K562 (cell line): ENCODE data around the gene CBFA2T3. TPM values are rescaled to one million over a fixed set of nuclear protein-coding genes. Genes with fewer than 3 reads are reported as not detected.

ENCODE experiments used
- ATAC-seq: fragments of 200-7000 bp; cut with Tn5 transposase; 3 replicates; pipeline ENCODE4 v1.9.1; 2020; ENCODE audit warnings: moderate library complexity
- BruUV-seq: library from RNA; stranded (reverse); fragments of 400-500 nt; replicated peaks from 2 replicates; lab custom pipeline; 2021; lab: Mats Ljungman, UMichigan
- CTCF ChIA-PET: fragments of 300-600 bp; formaldehyde crosslinking; extraction: SDS; loops from one replicate; lab custom pipeline; 2021; ENCODE audit warnings: low intra/inter-chr PET ratio; lab: Yijun Ruan, JAX
- POLR2A ChIA-PET: fragments of 300-600, 350-650 bp; sonication (Branson Sonifier 250); formaldehyde crosslinking; extraction: SDS; loops from one replicate; lab custom pipeline; 2021; ENCODE audit warnings: antibody characterized with exemption, inconsistent platforms; lab: Yijun Ruan, JAX
- DNase-seq, 4 experiments: peaks; one replicate each; pipeline versions ENCODE4 v3.0.0 to v3.0.0-alpha.2; 2011 to 2018; ENCODE audit warnings: low spot score in 3 of 4, mixed read lengths in 3 of 4; ENCODE audit errors: extremely low read depth in 1 of 4
- FAIRE-seq: peaks from 2 replicates; lab custom pipeline; 2011; peaks lifted over from hg19 to GRCh38; lab: Jason Lieb, UNC
- H2AFZ ChIP-seq: 2 replicates; pipeline ENCODE4 v1.6.0; 2011; ENCODE audit warnings: low read depth, low read length, control low read depth, inconsistent platforms
- H3K27ac ChIP-seq: fragments of 200-600 bp; 3 replicates; pipeline ENCODE4 v1.8.0; 2011; ENCODE audit warnings: low read depth, mild to moderate bottlenecking, control low read depth, inconsistent platforms, low read length, moderate library complexity, mixed read lengths; ENCODE audit errors: extremely low read depth
- H3K27me3 ChIP-seq, 2 experiments: fragments of 300-600 bp in 1 of 2; 2 replicates in 1 of 2; 3 replicates in 1 of 2; pipeline versions ENCODE4 v1.6.0 to v1.8.0; 2011; ENCODE audit warnings: inconsistent platforms in 2 of 2, low read length in 2 of 2, mild to moderate bottlenecking in 1 of 2, mixed read lengths in 1 of 2, moderate library complexity in 1 of 2; ENCODE audit not compliant: control insufficient read depth in 2 of 2, insufficient read depth in 2 of 2
- H3K36me3 ChIP-seq: fragments of 300-600 bp; 3 replicates; pipeline ENCODE4 v1.8.0; 2011; ENCODE audit warnings: mild to moderate bottlenecking, low read length, inconsistent platforms; ENCODE audit not compliant: control insufficient read depth, insufficient read depth
- H3K4me1 ChIP-seq, 2 experiments: fragments of 200-600 bp in 1 of 2; replicated peaks in 1 of 2; 2 replicates in 1 of 2; 3 replicates in 1 of 2; pipeline versions ENCODE4 v1.5.1 to v1.8.0; 2011; ENCODE audit warnings: inconsistent platforms in 2 of 2, low read length in 2 of 2, mild to moderate bottlenecking in 1 of 2, mixed read lengths in 1 of 2, moderate library complexity in 1 of 2; ENCODE audit not compliant: control insufficient read depth in 2 of 2, insufficient read depth in 2 of 2
- H3K4me2 ChIP-seq: 2 replicates; pipeline ENCODE4 v1.6.1; 2011; ENCODE audit warnings: low read length, control low read depth, inconsistent platforms, mixed read lengths; ENCODE audit not compliant: insufficient read depth
- H3K4me3 ChIP-seq: fragments of 200-600 bp; sonication (generic), shearing (Covaris generic); 2 replicates; pipeline ENCODE4 v1.5.1; 2016; ENCODE audit warnings: control low read depth, inconsistent platforms
- H3K79me2 ChIP-seq: fragments of 200-600 bp; 3 replicates; pipeline ENCODE4 v1.8.0; 2011; ENCODE audit warnings: low read length, inconsistent platforms; ENCODE audit not compliant: control insufficient read depth, insufficient read depth
- H3K9ac ChIP-seq, 2 experiments: 2 replicates each; pipeline versions ENCODE4 v1.6.0 to v1.6.1; 2011; ENCODE audit warnings: low read depth in 2 of 2, low read length in 2 of 2, control low read depth in 1 of 2, inconsistent platforms in 1 of 2, mild to moderate bottlenecking in 1 of 2, mixed read lengths in 1 of 2; ENCODE audit not compliant: insufficient read depth in 1 of 2
- H3K9me1 ChIP-seq: one replicate; pipeline ENCODE4 v1.6.0; 2011; ENCODE audit warnings: inconsistent platforms, mild to moderate bottlenecking, low read length, moderate library complexity; ENCODE audit not compliant: control insufficient read depth, insufficient read depth
- H3K9me3 ChIP-seq: replicated peaks from 2 replicates; pipeline ENCODE4 v1.5.1; 2011; ENCODE audit warnings: low read depth, low read length, inconsistent platforms; ENCODE audit not compliant: control insufficient read depth, insufficient read depth
- H4K20me1 ChIP-seq: replicated peaks from 2 replicates; pipeline ENCODE4 v1.6.1; 2011; ENCODE audit warnings: low read length, inconsistent platforms, mixed read lengths; ENCODE audit not compliant: control insufficient read depth, insufficient read depth
- HMGN3 ChIP-seq: IDR thresholded peaks from 2 replicates; pipeline ENCODE4 v1.6.1; 2011; ENCODE audit warnings: borderline replicate concordance, low read depth, mild to moderate bottlenecking, mixed read lengths, low read length; ENCODE audit not compliant: insufficient read length; ENCODE audit errors: extremely low read depth
- NRF1 ChIP-seq, 2 experiments: fragments of 450-650 bp; IDR thresholded peaks in 1 of 2; conservative IDR thresholded peaks in 1 of 2; 2 replicates each; pipeline ENCODE4 v1.6.1; 2014; ENCODE audit warnings: mild to moderate bottlenecking in 2 of 2
- RAD21 ChIP-seq, 2 experiments: fragments of 250-450 bp in 1 of 2; fragments of 450-650 bp in 1 of 2; sonication (Bioruptor Pico) in 1 of 2; formaldehyde crosslinking in 1 of 2; IDR thresholded peaks in 1 of 2; conservative IDR thresholded peaks in 1 of 2; 2 replicates each; pipeline versions ENCODE4 v1.4.0 to v1.8.0; 2020 to 2022; ENCODE audit warnings: mild to moderate bottlenecking in 2 of 2, moderate library complexity in 1 of 2
- SAFB2 ChIP-seq: fragments of 200-400 bp; formaldehyde crosslinking; IDR thresholded peaks from 2 replicates; pipeline ENCODE4 v1.6.1; 2018; ENCODE audit warnings: borderline replicate concordance, low read length, low read depth, moderate library complexity; ENCODE audit not compliant: severe bottlenecking
- WGBS: fragments of 100-300 bp; shearing (Covaris generic); methylation state at CpG from one replicate; pipeline ENCODE4 v1.1.6; 2016; ENCODE audit warnings: low coverage, mixed read lengths; ENCODE audit not compliant: insufficient coverage; ENCODE audit errors: missing lambda C conversion rate; 5-methylcytosine and 5-hydroxymethylcytosine counted together
- in situ Hi-C: fragments of 300-500 bp; cut with MboI; formaldehyde crosslinking; loops from 4 replicates; pipeline ENCODE4 v1.15.0; 2018; ENCODE audit warnings: inconsistent platforms, mixed read lengths
- intact Hi-C: fragments of 100-400 bp; cut with micrococcal nuclease; formaldehyde crosslinking; loops from 2 replicates; pipeline ENCODE4 v1.14.2; 2022
- polyA plus RNA-seq, 8 experiments: library from polyadenylated mRNA; depleted of rRNA in 4 of 8; stranded (reverse) in 5 of 8; unstranded in 3 of 8; fragments of >200 nt; fragmentation: Nextera tagmentation in 2 of 8; fragmentation: Illumina TruSeq in 1 of 8; extraction: Ambion mirVana in 2 of 8; extraction: Trizol in 1 of 8; gene quantifications; 2 replicates each; pipeline versions ENCODE4 v1.2.1 to v1.2.3, GENCODE V29; 2011 to 2014; ENCODE audit warnings: inconsistent platforms in 1 of 8, missing spikeins in 1 of 8
- total RNA-seq, 7 experiments: library from RNA; depleted of rRNA in 6 of 7; stranded (reverse); fragments of >200 nt in 6 of 7; fragmentation: Illumina TruSeq in 2 of 7; extraction: Trizol in 2 of 7; gene quantifications; 2 replicates each; pipeline versions ENCODE4 v1.2.1 to v1.2.3, GENCODE V29; 2011 to 2021; ENCODE audit warnings: low replicate concordance in 1 of 7
- TF ChIP-seq, protein P1 (sequence below), 2 experiments: fragments of 450-650 bp in 1 of 2; sonication (generic) in 1 of 2; formaldehyde crosslinking in 1 of 2; IDR thresholded peaks; 2 replicates each; pipeline versions ENCODE4 v1.7.1 to v1.9.0; 2016 to 2022; ENCODE audit warnings: inconsistent platforms in 1 of 2, mild to moderate bottlenecking in 1 of 2, missing genetic modification reagents in 1 of 2
- TF ChIP-seq, protein P2 (sequence below), 2 experiments: fragments of 450-650 bp in 1 of 2; sonication (generic) in 1 of 2; formaldehyde crosslinking; conservative IDR thresholded peaks; 2 replicates each; pipeline versions ENCODE4 v1.4.0 to v1.8.1; 2020 to 2022; ENCODE audit warnings: mild to moderate bottlenecking in 1 of 2, missing genetic modification reagents in 1 of 2
- TF ChIP-seq, protein P3 (sequence below): fragments of 450-650 bp; formaldehyde crosslinking; IDR thresholded peaks from 2 replicates; pipeline ENCODE4 v1.4.0; 2020; ENCODE audit warnings: mild to moderate bottlenecking, moderate library complexity

CBFA2T3 gene
- total and polyA plus RNA-seq, 9 of the 15 experiments (the other 6 are each of a cell fraction or from before 2014, with no cell fraction given): 2.3 to 145 (median 6.7) TPM

DNA sequence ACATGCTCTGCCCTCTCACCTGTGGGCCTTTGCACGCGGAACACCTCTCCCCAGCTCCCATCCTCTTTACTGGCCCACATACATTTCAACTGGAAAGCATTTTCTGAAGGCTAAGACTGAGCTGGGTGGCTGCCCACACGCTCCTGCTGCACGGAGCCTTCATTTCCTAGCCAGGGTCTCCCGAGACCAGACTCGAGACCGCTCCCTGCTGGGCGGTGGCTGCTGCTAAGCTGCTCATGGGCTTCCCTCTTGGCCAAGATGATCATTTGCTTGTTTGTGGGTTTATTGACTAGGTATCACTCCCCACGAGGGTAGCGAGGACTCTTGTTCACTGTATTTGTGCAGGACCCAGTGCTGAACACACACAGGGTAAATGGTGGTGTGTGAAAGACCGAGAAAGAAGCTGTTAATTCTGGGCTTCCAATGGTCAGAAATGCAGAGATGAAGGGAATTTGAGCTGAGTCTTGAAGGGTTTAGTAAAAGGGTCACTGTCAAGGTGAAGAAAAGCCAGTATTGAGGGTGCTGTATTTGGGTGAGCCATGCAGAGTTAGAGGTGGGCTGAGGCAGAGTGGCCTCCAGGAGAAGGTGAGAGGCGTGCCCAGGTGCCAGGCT lies 119.2 kb downstream of the CBFA2T3 start:
- Histone ChIP-seq H3K9me1 (peaks cover 6% of the 10 kb centered on the region), H4K20me1 (no peaks in the 10 kb centered on the region; the same call in 1 of the 2 replicates), H3K9me3 (no peaks in the 10 kb centered on the region), H3K4me1 (peaks cover 8 to 48% of the 10 kb centered on the region in 2 experiments), H3K27ac (peak overlapping the region; percentile 21; the same call in 2 of the 3 replicates), H3K4me3 (peak overlapping the region; percentile 69), H3K9ac (peak overlapping the region; percentile 73 to 95), H2AFZ (peak overlapping the region; percentile 69; the same call in 1 of the 2 replicates), H3K4me2 (peak overlapping the region; percentile 92), H3K79me2 (peaks cover 23% of the 10 kb centered on the region), H3K36me3 (peaks cover 47% of the 10 kb centered on the region; the same call in 2 of the 3 replicates), H3K27me3 (no peaks in the 10 kb centered on the region)
- peak; percentile 70 to 89 (median 76) for DNase-seq
- BruUV-seq: no TSS peak
- intact Hi-C loops (loop anchor here (2.0 kb wide), 1 partner anchor 45 kb away; no protein-coding TSS in a partner anchor), in situ Hi-C loops (no loop called here)
- WGBS: 13% methylated on average over 12 of the region's 12 CpGs
- peak; percentile 85 for ATAC-seq
- ChIA-PET POLR2A (interaction anchor here (0.6 to 2.0 kb wide), 11 partner anchors 8 to 319 kb away, joined by 3 to 10 read pairs (median 4); partner anchors contain the start of genes MVD and PABPN1L), CTCF (interaction anchor here (1.4 to 1.5 kb wide), 2 partner anchors 46 to 120 kb away, joined by 4 to 5 read pairs; partner anchors contain the start of gene APRT)
- peak; percentile 96 for FAIRE-seq
- TF ChIP-seq, protein P1, sequence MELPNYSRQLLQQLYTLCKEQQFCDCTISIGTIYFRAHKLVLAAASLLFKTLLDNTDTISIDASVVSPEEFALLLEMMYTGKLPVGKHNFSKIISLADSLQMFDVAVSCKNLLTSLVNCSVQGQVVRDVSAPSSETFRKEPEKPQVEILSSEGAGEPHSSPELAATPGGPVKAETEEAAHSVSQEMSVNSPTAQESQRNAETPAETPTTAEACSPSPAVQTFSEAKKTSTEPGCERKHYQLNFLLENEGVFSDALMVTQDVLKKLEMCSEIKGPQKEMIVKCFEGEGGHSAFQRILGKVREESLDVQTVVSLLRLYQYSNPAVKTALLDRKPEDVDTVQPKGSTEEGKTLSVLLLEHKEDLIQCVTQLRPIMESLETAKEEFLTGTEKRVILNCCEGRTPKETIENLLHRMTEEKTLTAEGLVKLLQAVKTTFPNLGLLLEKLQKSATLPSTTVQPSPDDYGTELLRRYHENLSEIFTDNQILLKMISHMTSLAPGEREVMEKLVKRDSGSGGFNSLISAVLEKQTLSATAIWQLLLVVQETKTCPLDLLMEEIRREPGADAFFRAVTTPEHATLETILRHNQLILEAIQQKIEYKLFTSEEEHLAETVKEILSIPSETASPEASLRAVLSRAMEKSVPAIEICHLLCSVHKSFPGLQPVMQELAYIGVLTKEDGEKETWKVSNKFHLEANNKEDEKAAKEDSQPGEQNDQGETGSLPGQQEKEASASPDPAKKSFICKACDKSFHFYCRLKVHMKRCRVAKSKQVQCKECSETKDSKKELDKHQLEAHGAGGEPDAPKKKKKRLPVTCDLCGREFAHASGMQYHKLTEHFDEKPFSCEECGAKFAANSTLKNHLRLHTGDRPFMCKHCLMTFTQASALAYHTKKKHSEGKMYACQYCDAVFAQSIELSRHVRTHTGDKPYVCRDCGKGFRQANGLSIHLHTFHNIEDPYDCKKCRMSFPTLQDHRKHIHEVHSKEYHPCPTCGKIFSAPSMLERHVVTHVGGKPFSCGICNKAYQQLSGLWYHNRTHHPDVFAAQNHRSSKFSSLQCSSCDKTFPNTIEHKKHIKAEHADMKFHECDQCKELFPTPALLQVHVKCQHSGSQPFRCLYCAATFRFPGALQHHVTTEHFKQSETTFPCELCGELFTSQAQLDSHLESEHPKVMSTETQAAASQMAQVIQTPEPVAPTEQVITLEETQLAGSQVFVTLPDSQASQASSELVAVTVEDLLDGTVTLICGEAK (IDR thresholded peaks at IDR 0.05): no peak
- TF ChIP-seq, protein P1 (CRISPR knock-in tag; IDR thresholded peaks at IDR 0.05): no peak
- no peak for TF ChIP-seq HMGN3
- peak; percentile 57 to 72 for TF ChIP-seq RAD21 (CRISPR knock-in tag; conservative IDR thresholded peaks at IDR 0.05 in 1 of 2, IDR thresholded peaks at IDR 0.05 in 1 of 2)
- no peak for TF ChIP-seq SAFB2
- TF ChIP-seq, protein P2, sequence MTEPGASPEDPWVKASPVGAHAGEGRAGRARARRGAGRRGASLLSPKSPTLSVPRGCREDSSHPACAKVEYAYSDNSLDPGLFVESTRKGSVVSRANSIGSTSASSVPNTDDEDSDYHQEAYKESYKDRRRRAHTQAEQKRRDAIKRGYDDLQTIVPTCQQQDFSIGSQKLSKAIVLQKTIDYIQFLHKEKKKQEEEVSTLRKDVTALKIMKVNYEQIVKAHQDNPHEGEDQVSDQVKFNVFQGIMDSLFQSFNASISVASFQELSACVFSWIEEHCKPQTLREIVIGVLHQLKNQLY (CRISPR knock-in tag; conservative IDR thresholded peaks at IDR 0.05): no peak
- TF ChIP-seq, protein P3, sequence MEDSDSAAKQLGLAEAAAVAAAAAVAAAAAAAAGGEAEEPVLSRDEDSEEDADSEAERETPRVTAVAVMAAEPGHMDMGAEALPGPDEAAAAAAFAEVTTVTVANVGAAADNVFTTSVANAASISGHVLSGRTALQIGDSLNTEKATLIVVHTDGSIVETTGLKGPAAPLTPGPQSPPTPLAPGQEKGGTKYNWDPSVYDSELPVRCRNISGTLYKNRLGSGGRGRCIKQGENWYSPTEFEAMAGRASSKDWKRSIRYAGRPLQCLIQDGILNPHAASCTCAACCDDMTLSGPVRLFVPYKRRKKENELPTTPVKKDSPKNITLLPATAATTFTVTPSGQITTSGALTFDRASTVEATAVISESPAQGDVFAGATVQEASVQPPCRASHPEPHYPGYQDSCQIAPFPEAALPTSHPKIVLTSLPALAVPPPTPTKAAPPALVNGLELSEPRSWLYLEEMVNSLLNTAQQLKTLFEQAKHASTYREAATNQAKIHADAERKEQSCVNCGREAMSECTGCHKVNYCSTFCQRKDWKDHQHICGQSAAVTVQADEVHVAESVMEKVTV (CRISPR knock-in tag): 0 out of 2 replicates have a peak, but pooled peaks have one; percentile 21
- no peak for TF ChIP-seq NRF1 (conservative IDR thresholded peaks at IDR 0.05 in 1 of 2, IDR thresholded peaks at IDR 0.05 in 1 of 2)
